K562 (cell line): Measurements from ENCODE around the gene ZSCAN32. TPM values are rescaled to one million over a fixed set of nuclear protein-coding genes. Genes with fewer than 3 reads are reported as not detected.
A peak's percentile ranks its signal among the peaks of the same experiment; 100 is the strongest.

ENCODE experiments used
- ARID1B ChIP-seq: fragments of 450-650 bp; IDR thresholded peaks from 2 replicates; pipeline ENCODE4 v1.6.1; 2016; ENCODE audit warnings: antibody characterized with exemption, mild to moderate bottlenecking, inconsistent platforms
- CBX1 ChIP-seq: sonication (generic); IDR thresholded peaks from 2 replicates; pipeline ENCODE4 v1.6.1; 2016; ENCODE audit warnings: antibody characterized with exemption, low read depth, mild to moderate bottlenecking
- CHD4 ChIP-seq: fragments of 200-600 bp; sonication (generic); IDR thresholded peaks from 3 replicates; pipeline ENCODE4 v1.6.1; 2012; ENCODE audit warnings: low read depth, mild to moderate bottlenecking, mixed read lengths, low read length, inconsistent platforms; ENCODE audit not compliant: insufficient read depth, insufficient replicate concordance, poor library complexity, severe bottlenecking
- DACH1 ChIP-seq: fragments of 450-650 bp; IDR thresholded peaks from 2 replicates; pipeline ENCODE4 v1.6.1; 2018; ENCODE audit not compliant: partially characterized antibody
- EHMT2 ChIP-seq: fragments of 450-650 bp; IDR thresholded peaks from 2 replicates; pipeline ENCODE4 v1.6.1; 2018; ENCODE audit warnings: antibody characterized with exemption
- GABPB2 ChIP-seq: fragments of 250-450 bp; sonication (Bioruptor Pico); conservative IDR thresholded peaks from 2 replicates; pipeline ENCODE4 v1.5.1; 2021; ENCODE audit warnings: mild to moderate bottlenecking
- HNRNPK ChIP-seq: fragments of 200-400 bp; formaldehyde crosslinking; IDR thresholded peaks from one replicate; pipeline ENCODE4 v1.6.1; 2018; ENCODE audit warnings: mild to moderate bottlenecking, low read depth, low read length; ENCODE audit not compliant: poor library complexity, severe bottlenecking
- IFI16 ChIP-seq: fragments of 250-450 bp; sonication (Bioruptor Pico); IDR thresholded peaks from 2 replicates; pipeline ENCODE4 v2.1.2; 2022; ENCODE audit warnings: mild to moderate bottlenecking, inconsistent platforms
- KAT7 ChIP-seq: sonication (generic); formaldehyde crosslinking; IDR thresholded peaks from 2 replicates; pipeline ENCODE4 v1.8.0; 2022; ENCODE audit warnings: missing genetic modification reagents, mild to moderate bottlenecking, borderline replicate concordance
- KLF1 ChIP-seq: fragments of 450-650 bp; IDR thresholded peaks from 2 replicates; pipeline ENCODE4 v1.6.1; 2016; ENCODE audit warnings: missing genetic modification characterization, missing compliant biosample characterization
- PURB ChIP-seq: sonication (generic); formaldehyde crosslinking; IDR thresholded peaks from 2 replicates; pipeline ENCODE4 v1.9.0; 2021; ENCODE audit warnings: low read depth, mild to moderate bottlenecking, missing genetic modification reagents
- PYGO2 ChIP-seq: fragments of 450-650 bp; IDR thresholded peaks from 2 replicates; pipeline ENCODE4 v1.6.1; 2016; ENCODE audit warnings: mild to moderate bottlenecking, missing genetic modification characterization, moderate library complexity, missing compliant biosample characterization
- SMC3 ChIP-seq: conservative IDR thresholded peaks from 2 replicates; pipeline ENCODE4 v1.6.1; 2011; ENCODE audit warnings: low read depth, low read length, improper control_type of control experiment; ENCODE audit not compliant: insufficient read depth
- SP1 ChIP-seq: sonication (generic); formaldehyde crosslinking; IDR thresholded peaks from 2 replicates; pipeline ENCODE4 v1.8.1; 2022; ENCODE audit warnings: mild to moderate bottlenecking, missing genetic modification reagents
- TEAD1 ChIP-seq, 2 experiments: fragments of 450-650 bp in 1 of 2; sonication (generic) in 1 of 2; formaldehyde crosslinking; IDR thresholded peaks; 2 replicates each; pipeline versions ENCODE4 v1.4.0 to v1.8.0; 2020 to 2022; ENCODE audit warnings: mild to moderate bottlenecking in 2 of 2, missing genetic modification reagents in 1 of 2
- TFAM ChIP-seq: fragments of 250-450 bp; sonication (Bioruptor Pico); conservative IDR thresholded peaks from 2 replicates; pipeline ENCODE4 v1.5.0; 2021; ENCODE audit warnings: mild to moderate bottlenecking, moderate library complexity
- TRIM28 ChIP-seq: fragments of 450-650 bp; IDR thresholded peaks from 2 replicates; pipeline ENCODE4 v1.6.1; 2017
- ZNF551 ChIP-seq: fragments of 250-450 bp; sonication (Bioruptor Pico); IDR thresholded peaks from 2 replicates; pipeline ENCODE4 v1.5.0; 2021; ENCODE audit warnings: mild to moderate bottlenecking, moderate library complexity
- polyA plus RNA-seq, 8 experiments: library from polyadenylated mRNA; depleted of rRNA in 4 of 8; stranded (reverse) in 5 of 8; unstranded in 3 of 8; fragments of >200 nt; fragmentation: Nextera tagmentation in 2 of 8; fragmentation: Illumina TruSeq in 1 of 8; extraction: Ambion mirVana in 2 of 8; extraction: Trizol in 1 of 8; gene quantifications; 2 replicates each; pipeline versions ENCODE4 v1.2.1 to v1.2.3, GENCODE V29; 2011 to 2014; ENCODE audit warnings: inconsistent platforms in 1 of 8, missing spikeins in 1 of 8
- total RNA-seq, 7 experiments: library from RNA; depleted of rRNA in 6 of 7; stranded (reverse); fragments of >200 nt in 6 of 7; fragmentation: Illumina TruSeq in 2 of 7; extraction: Trizol in 2 of 7; gene quantifications; 2 replicates each; pipeline versions ENCODE4 v1.2.1 to v1.2.3, GENCODE V29; 2011 to 2021; ENCODE audit warnings: low replicate concordance in 1 of 7
- TF ChIP-seq, protein P1 (sequence below): fragments of 200-800 bp; sonication (Bioruptor generic); IDR thresholded peaks from 2 replicates; pipeline ENCODE4 v1.6.1; 2017; ENCODE audit warnings: missing genetic modification characterization, missing compliant biosample characterization
- TF ChIP-seq, protein P2 (sequence below): fragments of 200-400 bp; formaldehyde crosslinking; IDR thresholded peaks from 2 replicates; pipeline ENCODE4 v1.6.1; 2017; ENCODE audit warnings: mild to moderate bottlenecking, low read depth, low read length, moderate library complexity
- TF ChIP-seq, protein P3 (sequence below): fragments of 450-650 bp; IDR thresholded peaks from 2 replicates; pipeline ENCODE4 v1.6.1; 2018; ENCODE audit warnings: mild to moderate bottlenecking, low read depth; ENCODE audit not compliant: partially characterized antibody
- TF ChIP-seq, protein P4 (sequence below): fragments of 250-450 bp; sonication (Bioruptor Pico); IDR thresholded peaks from 2 replicates; pipeline ENCODE4 v1.8.0; 2022; ENCODE audit warnings: inconsistent platforms

Gene ZSCAN32
- total and polyA plus RNA-seq, 9 of the 15 experiments (the other 6 are each of a cell fraction or from before 2014, with no cell fraction given) = 16.0 to 29.4 (median 19.2) TPM

DNA sequence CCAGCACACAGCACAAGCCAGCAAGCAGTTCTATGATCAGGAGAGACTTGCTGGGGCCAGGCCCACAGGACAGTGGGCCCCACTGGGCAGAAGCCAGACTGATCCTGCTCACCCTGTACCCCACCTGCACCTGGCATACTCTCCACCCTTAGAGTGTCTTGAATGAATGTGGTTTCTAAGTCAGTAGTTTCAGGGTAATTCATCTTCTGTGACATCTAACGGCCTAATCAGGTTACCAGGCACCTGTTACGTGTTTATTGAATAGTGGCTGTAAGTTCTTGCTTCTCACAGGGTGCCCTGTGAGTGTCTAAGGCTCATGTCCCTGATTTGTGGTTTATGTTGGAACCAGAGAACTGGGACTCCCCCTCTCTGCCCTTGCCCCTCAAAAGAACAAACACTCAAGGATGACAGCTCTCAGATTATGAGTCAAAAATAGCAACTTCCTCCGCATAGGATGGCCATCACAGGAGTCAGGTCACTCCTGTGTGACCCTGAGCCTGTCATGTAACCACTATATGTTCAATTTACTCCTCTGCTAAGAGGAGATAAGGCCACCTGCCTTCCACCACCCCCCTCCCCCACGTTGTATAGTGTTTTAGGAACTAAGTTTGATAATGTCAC, 52.1 kb downstream of the ZSCAN32 start (continued):
- TF ChIP-seq GABPB2 (CRISPR knock-in tag) = no peak
- no peak for TF ChIP-seq CHD4
- TF ChIP-seq KAT7 (CRISPR knock-in tag) = no peak
- TF ChIP-seq, protein P1, sequence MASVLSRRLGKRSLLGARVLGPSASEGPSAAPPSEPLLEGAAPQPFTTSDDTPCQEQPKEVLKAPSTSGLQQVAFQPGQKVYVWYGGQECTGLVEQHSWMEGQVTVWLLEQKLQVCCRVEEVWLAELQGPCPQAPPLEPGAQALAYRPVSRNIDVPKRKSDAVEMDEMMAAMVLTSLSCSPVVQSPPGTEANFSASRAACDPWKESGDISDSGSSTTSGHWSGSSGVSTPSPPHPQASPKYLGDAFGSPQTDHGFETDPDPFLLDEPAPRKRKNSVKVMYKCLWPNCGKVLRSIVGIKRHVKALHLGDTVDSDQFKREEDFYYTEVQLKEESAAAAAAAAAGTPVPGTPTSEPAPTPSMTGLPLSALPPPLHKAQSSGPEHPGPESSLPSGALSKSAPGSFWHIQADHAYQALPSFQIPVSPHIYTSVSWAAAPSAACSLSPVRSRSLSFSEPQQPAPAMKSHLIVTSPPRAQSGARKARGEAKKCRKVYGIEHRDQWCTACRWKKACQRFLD (CRISPR knock-in tag) = peak; percentile 84; the same call in 1 of the 2 replicates
- TF ChIP-seq, protein P2, sequence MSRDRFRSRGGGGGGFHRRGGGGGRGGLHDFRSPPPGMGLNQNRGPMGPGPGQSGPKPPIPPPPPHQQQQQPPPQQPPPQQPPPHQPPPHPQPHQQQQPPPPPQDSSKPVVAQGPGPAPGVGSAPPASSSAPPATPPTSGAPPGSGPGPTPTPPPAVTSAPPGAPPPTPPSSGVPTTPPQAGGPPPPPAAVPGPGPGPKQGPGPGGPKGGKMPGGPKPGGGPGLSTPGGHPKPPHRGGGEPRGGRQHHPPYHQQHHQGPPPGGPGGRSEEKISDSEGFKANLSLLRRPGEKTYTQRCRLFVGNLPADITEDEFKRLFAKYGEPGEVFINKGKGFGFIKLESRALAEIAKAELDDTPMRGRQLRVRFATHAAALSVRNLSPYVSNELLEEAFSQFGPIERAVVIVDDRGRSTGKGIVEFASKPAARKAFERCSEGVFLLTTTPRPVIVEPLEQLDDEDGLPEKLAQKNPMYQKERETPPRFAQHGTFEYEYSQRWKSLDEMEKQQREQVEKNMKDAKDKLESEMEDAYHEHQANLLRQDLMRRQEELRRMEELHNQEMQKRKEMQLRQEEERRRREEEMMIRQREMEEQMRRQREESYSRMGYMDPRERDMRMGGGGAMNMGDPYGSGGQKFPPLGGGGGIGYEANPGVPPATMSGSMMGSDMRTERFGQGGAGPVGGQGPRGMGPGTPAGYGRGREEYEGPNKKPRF = no peak
- no peak for TF ChIP-seq ZNF551 (CRISPR knock-in tag)
- TF ChIP-seq, protein P3, sequence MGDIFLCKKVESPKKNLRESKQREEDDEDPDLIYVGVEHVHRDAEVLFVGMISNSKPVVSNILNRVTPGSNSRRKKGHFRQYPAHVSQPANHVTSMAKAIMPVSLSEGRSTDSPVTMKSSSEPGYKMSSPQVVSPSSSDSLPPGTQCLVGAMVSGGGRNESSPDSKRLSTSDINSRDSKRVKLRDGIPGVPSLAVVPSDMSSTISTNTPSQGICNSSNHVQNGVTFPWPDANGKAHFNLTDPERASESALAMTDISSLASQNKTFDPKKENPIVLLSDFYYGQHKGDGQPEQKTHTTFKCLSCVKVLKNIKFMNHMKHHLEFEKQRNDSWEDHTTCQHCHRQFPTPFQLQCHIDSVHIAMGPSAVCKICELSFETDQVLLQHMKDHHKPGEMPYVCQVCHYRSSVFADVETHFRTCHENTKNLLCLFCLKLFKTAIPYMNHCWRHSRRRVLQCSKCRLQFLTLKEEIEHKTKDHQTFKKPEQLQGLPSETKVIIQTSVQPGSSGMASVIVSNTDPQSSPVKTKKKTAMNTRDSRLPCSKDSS = no peak
- TF ChIP-seq TRIM28 = 0 out of 2 replicates have a peak, but pooled peaks have one; percentile 36
- TF ChIP-seq KLF1 (tag) = no peak
- TF ChIP-seq EHMT2 = no peak
- peak; percentile 96 for TF ChIP-seq ARID1B
- no peak for TF ChIP-seq PYGO2 (tag)
- no peak for TF ChIP-seq TEAD1 (CRISPR knock-in tag; IDR thresholded peaks at IDR 0.05)
- no peak for TF ChIP-seq HNRNPK
- TF ChIP-seq IFI16 (CRISPR knock-in tag) = no peak
- TF ChIP-seq, protein P4, sequence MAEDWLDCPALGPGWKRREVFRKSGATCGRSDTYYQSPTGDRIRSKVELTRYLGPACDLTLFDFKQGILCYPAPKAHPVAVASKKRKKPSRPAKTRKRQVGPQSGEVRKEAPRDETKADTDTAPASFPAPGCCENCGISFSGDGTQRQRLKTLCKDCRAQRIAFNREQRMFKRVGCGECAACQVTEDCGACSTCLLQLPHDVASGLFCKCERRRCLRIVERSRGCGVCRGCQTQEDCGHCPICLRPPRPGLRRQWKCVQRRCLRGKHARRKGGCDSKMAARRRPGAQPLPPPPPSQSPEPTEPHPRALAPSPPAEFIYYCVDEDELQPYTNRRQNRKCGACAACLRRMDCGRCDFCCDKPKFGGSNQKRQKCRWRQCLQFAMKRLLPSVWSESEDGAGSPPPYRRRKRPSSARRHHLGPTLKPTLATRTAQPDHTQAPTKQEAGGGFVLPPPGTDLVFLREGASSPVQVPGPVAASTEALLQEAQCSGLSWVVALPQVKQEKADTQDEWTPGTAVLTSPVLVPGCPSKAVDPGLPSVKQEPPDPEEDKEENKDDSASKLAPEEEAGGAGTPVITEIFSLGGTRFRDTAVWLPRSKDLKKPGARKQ (CRISPR knock-in tag) = no peak
- 0 out of 2 replicates have a peak, but pooled peaks have one; percentile 43 for TF ChIP-seq SP1 (CRISPR knock-in tag)
- no peak for TF ChIP-seq SMC3
- TF ChIP-seq TFAM (CRISPR knock-in tag) = no peak
- TF ChIP-seq CBX1 = no peak
- no peak for TF ChIP-seq PURB (CRISPR knock-in tag)
- no peak for TF ChIP-seq DACH1
